Measurements from ENCODE around the gene UBE2O.
"Not testable (repeated sequence)": the region's sequence is repeated elsewhere in the genome, so short reads cannot be mapped to it uniquely, and the experiment has no call there.

Gene UBE2O

GRCh38 chr17:76350463-76350862, 102.5 kb downstream of the UBE2O start:
- Histone ChIP-seq H4K20me1 (ENCODE audit: insufficient read depth, low read length) (no peaks in the 10 kb centered on the region), H3K79me2 (ENCODE audit: low read length) (peaks cover 6% of the 10 kb centered on the region), H3K4me1 (ENCODE audit: low read length) (peaks cover 9% of the 10 kb centered on the region), H3K4me2 (ENCODE audit: low read length) (no peak overlapping the region), H3K9ac (ENCODE audit: low read length) (no peak overlapping the region), H3K4me3 (ENCODE audit: low read length) (no peak overlapping the region), H3K27me3 (ENCODE audit: low read depth, low read length) (no peaks in the 10 kb centered on the region), H3K27ac (ENCODE audit: low read length) (no peak overlapping the region), H3K36me3 (replicated peaks; ENCODE audit: low read depth, low read length) (no peaks in the 10 kb centered on the region), H3K9me3 (ENCODE audit: insufficient read depth, low read length) (no peaks in the 10 kb centered on the region), H2AFZ (ENCODE audit: low read depth, low read length) (no peak overlapping the region)
- no peak for TF ChIP-seq CTCF (IDR thresholded peaks at IDR 0.05; ENCODE audit: low read depth, low read length)
- TF ChIP-seq EZH2phosphoT487 (IDR thresholded peaks at IDR 0.05; ENCODE audit: low read depth) = no peak

- not testable (repeated sequence) for H3K4me2 ChIP-seq (ENCODE audit: low read length); H2AFZ ChIP-seq (ENCODE audit: low read depth, low read length); H3K27ac ChIP-seq (ENCODE audit: low read length); H4K20me1 ChIP-seq (ENCODE audit: insufficient read depth, low read length); H3K9ac ChIP-seq (ENCODE audit: low read length); H3K36me3 ChIP-seq (replicated peaks; ENCODE audit: low read depth, low read length); H3K4me3 ChIP-seq (ENCODE audit: low read length); H3K79me2 ChIP-seq (ENCODE audit: low read length); H3K4me1 ChIP-seq (ENCODE audit: low read length); H3K27me3 ChIP-seq (ENCODE audit: low read depth, low read length); H3K9me3 ChIP-seq (ENCODE audit: insufficient read depth, low read length)
Observed at GRCh38 chr17:76346936-76347335, 106.0 kb downstream of the UBE2O start.

GRCh38 chr17:76345377-76345974, 107.5 kb downstream of the UBE2O start:
- TF ChIP-seq CTCF (IDR thresholded peaks at IDR 0.05; ENCODE audit: low read depth, low read length) = no peak
- no peak for TF ChIP-seq EZH2phosphoT487 (IDR thresholded peaks at IDR 0.05; ENCODE audit: low read depth)
- peaks cover 4% of the 10 kb centered on the region for H3K36me3 ChIP-seq (replicated peaks; ENCODE audit: low read depth, low read length)
- H3K4me3 ChIP-seq (ENCODE audit: low read length) = no peak overlapping the region
- H3K27me3 ChIP-seq (ENCODE audit: low read depth, low read length) = no peaks in the 10 kb centered on the region
- H2AFZ ChIP-seq (ENCODE audit: low read depth, low read length) = no peak overlapping the region
- H3K27ac ChIP-seq (ENCODE audit: low read length) = no peak overlapping the region
- no peak overlapping the region for H3K4me2 ChIP-seq (ENCODE audit: low read length)
- H3K9me3 ChIP-seq (ENCODE audit: insufficient read depth, low read length) = no peaks in the 10 kb centered on the region
- no peaks in the 10 kb centered on the region for H3K79me2 ChIP-seq (ENCODE audit: low read length)
- H3K9ac ChIP-seq (ENCODE audit: low read length) = no peak overlapping the region
- H3K4me1 ChIP-seq (ENCODE audit: low read length) = no peaks in the 10 kb centered on the region
- H4K20me1 ChIP-seq (ENCODE audit: insufficient read depth, low read length) = no peaks in the 10 kb centered on the region

GRCh38 chr17:76343106-76343505, 109.8 kb downstream of the UBE2O start:
- Histone ChIP-seq H3K9ac (ENCODE audit: low read length) (no peak overlapping the region), H3K4me3 (ENCODE audit: low read length) (no peak overlapping the region), H3K4me2 (ENCODE audit: low read length) (no peak overlapping the region), H3K27ac (ENCODE audit: low read length) (no peak overlapping the region), H3K79me2 (ENCODE audit: low read length) (no peaks in the 10 kb centered on the region), H3K27me3 (ENCODE audit: low read depth, low read length) (no peaks in the 10 kb centered on the region), H3K4me1 (ENCODE audit: low read length) (no peaks in the 10 kb centered on the region), H2AFZ (ENCODE audit: low read depth, low read length) (no peak overlapping the region), H3K36me3 (replicated peaks; ENCODE audit: low read depth, low read length) (peaks cover 4% of the 10 kb centered on the region), H3K9me3 (ENCODE audit: insufficient read depth, low read length) (no peaks in the 10 kb centered on the region), H4K20me1 (ENCODE audit: insufficient read depth, low read length) (no peaks in the 10 kb centered on the region)
- no peak for TF ChIP-seq CTCF (IDR thresholded peaks at IDR 0.05; ENCODE audit: low read depth, low read length)

- H3K9me3 ChIP-seq (ENCODE audit: insufficient read depth, low read length) = no peaks in the 10 kb centered on the region
- TF ChIP-seq CTCF (IDR thresholded peaks at IDR 0.05; ENCODE audit: low read depth, low read length) (no peak), EZH2phosphoT487 (IDR thresholded peaks at IDR 0.05; ENCODE audit: low read depth) (no peak)
- peaks cover 4% of the 10 kb centered on the region for H3K36me3 ChIP-seq (replicated peaks; ENCODE audit: low read depth, low read length)
- no peaks in the 10 kb centered on the region for H3K79me2 ChIP-seq (ENCODE audit: low read length)
- no peak overlapping the region for H3K27ac ChIP-seq (ENCODE audit: low read length)
- H3K4me3 ChIP-seq (ENCODE audit: low read length) = no peak overlapping the region
- no peak overlapping the region for H3K4me2 ChIP-seq (ENCODE audit: low read length)
- H4K20me1 ChIP-seq (ENCODE audit: insufficient read depth, low read length) = no peaks in the 10 kb centered on the region
- H2AFZ ChIP-seq (ENCODE audit: low read depth, low read length) = no peak overlapping the region
- H3K9ac ChIP-seq (ENCODE audit: low read length) = no peak overlapping the region
- H3K27me3 ChIP-seq (ENCODE audit: low read depth, low read length) = no peaks in the 10 kb centered on the region
- no peaks in the 10 kb centered on the region for H3K4me1 ChIP-seq (ENCODE audit: low read length)
Observed at GRCh38 chr17:76341301-76341700, 111.7 kb downstream of the UBE2O start.
